ENCODE measurements around the gene ABR. TPM values are rescaled to one million over a fixed set of nuclear protein-coding genes. Genes with fewer than 3 reads are reported as not detected.

ABR gene
- total RNA-seq, 6 experiments from 2014 or later: 49.3 to 58.4 (median 54.4) TPM

DNA sequence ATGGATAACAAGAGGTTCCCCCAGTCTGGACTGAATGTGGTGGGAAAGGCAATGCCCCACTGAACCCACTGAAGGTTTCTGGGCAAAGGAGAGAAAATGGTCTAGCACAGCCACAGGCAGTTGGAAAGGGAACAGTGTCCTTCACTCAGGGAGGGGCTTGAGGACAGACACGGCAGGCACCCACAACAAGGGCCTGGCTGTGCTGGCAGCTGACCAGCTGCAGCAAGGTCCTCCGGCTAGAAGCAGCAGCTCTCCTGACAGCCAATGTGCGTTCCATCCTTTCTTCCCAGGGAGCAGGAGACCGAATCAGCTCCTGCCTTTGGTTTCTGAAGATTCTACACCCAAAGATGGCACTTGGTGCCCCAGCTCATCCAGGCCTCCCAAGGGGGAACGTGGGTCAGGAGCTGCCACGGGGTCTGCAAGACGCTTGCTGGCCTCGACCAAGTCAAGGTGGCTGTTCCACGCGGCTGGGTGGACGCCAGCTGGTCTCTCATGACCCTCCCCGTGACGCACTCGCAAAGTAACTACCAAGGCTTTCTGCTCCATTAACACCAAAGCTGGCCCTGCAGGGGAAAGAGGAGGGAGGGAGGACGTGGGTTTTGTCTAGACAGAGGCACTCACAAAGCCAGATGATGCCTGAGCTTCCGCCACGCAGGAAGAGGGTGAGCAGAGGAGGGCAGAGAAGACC, 11.1 kb downstream of the ABR start:
- TF ChIP-seq CTCF (IDR thresholded peaks at IDR 0.05): no peak
- no peak overlapping the region for H3K4me3 Mint-ChIP-seq
- no peaks in the 10 kb centered on the region for H3K9me3 Mint-ChIP-seq
- H3K4me1 Mint-ChIP-seq (ENCODE audit: low read depth): no peaks in the 10 kb centered on the region
- peaks cover 17% of the 10 kb centered on the region for H3K27me3 Mint-ChIP-seq (ENCODE audit: insufficient read depth)
- no peaks in the 10 kb centered on the region for H3K36me3 Mint-ChIP-seq (ENCODE audit: low read depth)
- H3K27ac Mint-ChIP-seq: no peak overlapping the region
- no peak for DNase-seq

DNA sequence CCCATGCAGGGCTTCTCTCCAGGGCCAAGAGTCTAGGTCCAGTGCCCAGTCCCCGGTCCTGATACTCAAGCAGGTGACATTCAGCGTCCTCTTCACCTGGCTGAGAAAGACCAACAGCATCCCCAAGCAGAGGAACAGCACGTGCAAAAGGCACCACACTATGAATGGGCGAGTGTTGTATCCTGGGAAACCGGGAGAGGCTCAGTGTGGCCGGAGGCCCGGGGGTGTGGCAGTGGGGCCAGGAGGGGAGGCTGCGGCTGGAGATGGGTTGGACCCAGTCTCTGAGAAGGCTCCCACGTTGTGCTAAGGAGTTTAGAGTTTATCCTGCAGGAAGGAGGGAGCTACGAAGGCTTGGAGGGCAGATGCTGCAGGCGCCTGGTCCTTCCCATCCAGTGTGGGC, 13.5 kb downstream of the ABR start:
- Mint-ChIP-seq H3K9me3 (no peaks in the 10 kb centered on the region), H3K36me3 (ENCODE audit: low read depth) (no peaks in the 10 kb centered on the region), H3K27ac (no peak overlapping the region), H3K27me3 (ENCODE audit: insufficient read depth) (peaks cover 20% of the 10 kb centered on the region), H3K4me3 (no peak overlapping the region), H3K4me1 (ENCODE audit: low read depth) (no peaks in the 10 kb centered on the region)
- no peak for TF ChIP-seq CTCF (IDR thresholded peaks at IDR 0.05)
- DNase-seq: no peak

- H3K9me3 Mint-ChIP-seq: no peaks in the 10 kb centered on the region
- peaks cover 21% of the 10 kb centered on the region for H3K27me3 Mint-ChIP-seq (ENCODE audit: insufficient read depth)
- H3K4me3 Mint-ChIP-seq: no peak overlapping the region
- no peaks in the 10 kb centered on the region for H3K36me3 Mint-ChIP-seq (ENCODE audit: low read depth)
- H3K27ac Mint-ChIP-seq: no peak overlapping the region
- no peaks in the 10 kb centered on the region for H3K4me1 Mint-ChIP-seq (ENCODE audit: low read depth)
- DNase-seq: no peak
- TF ChIP-seq CTCF (IDR thresholded peaks at IDR 0.05): no peak
These were observed 13.9 kb downstream of the ABR start for GRCh38 chr17:1165836-1166235.

GRCh38 chr17:1164935-1165556, 14.7 kb downstream of the ABR start:
- H3K27me3 Mint-ChIP-seq (ENCODE audit: insufficient read depth): peaks cover 21% of the 10 kb centered on the region
- H3K9me3 Mint-ChIP-seq: no peaks in the 10 kb centered on the region
- H3K36me3 Mint-ChIP-seq (ENCODE audit: low read depth): no peaks in the 10 kb centered on the region
- no peak for DNase-seq
- H3K27ac Mint-ChIP-seq: no peak overlapping the region
- H3K4me3 Mint-ChIP-seq: no peak overlapping the region
- no peaks in the 10 kb centered on the region for H3K4me1 Mint-ChIP-seq (ENCODE audit: low read depth)
- no peak for TF ChIP-seq CTCF (IDR thresholded peaks at IDR 0.05)

DNA sequence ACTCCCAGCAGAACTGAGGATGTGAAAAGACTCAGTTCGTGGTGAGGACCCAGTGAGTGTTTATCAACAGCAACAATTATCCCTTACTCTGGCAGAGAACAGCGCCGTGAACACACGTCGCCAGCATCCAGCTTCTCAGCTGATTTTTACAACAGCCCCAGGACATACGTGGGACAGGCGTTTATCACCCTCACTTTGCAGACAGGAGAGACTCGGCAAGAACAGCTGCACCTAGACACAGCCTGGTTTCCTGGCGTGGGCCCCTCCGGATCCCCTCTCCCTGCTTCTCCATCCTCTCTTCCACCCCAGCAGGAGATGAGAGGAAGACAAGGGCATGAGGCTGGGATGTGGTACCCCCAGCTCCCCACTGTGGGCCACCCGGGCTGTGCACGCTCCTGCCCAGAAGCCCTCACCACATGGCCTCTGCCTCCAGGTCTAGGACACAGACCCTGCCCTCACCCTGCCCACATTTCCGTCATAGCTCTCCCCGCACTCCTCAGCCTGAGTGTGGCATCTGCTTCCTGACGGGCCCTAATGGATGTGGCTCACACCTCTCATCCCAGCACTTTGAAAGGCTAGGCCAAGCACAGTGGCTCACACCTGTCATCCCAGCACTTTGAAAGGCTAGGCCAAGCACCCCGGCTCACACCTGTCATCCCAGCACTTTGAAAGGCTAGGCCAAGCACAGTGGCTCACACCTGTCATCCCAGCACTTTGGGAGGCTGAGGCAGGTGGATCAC, 17.5 kb downstream of the ABR start:
- peaks cover 5% of the 10 kb centered on the region; the same call in 1 of the 2 replicates for H3K4me1 Mint-ChIP-seq (ENCODE audit: low read depth)
- TF ChIP-seq CTCF (IDR thresholded peaks at IDR 0.05): no peak
- peaks cover 24% of the 10 kb centered on the region for H3K27me3 Mint-ChIP-seq (ENCODE audit: insufficient read depth)
- H3K27ac Mint-ChIP-seq: no peak overlapping the region
- no peak for DNase-seq
- no peaks in the 10 kb centered on the region for H3K36me3 Mint-ChIP-seq (ENCODE audit: low read depth)
- H3K9me3 Mint-ChIP-seq: no peaks in the 10 kb centered on the region
- H3K4me3 Mint-ChIP-seq: no peak overlapping the region

Measured in HFFc6 (cell line).